Neural cell (in vitro differentiated cells): ENCODE results near the gene PDE7B. TPM values are rescaled to one million over a fixed set of nuclear protein-coding genes. Genes with fewer than 3 reads are reported as not detected.
"Not testable (repeated sequence)": the region's sequence is repeated elsewhere in the genome, so short reads cannot be mapped to it uniquely, and the experiment has no call there.

Experiments
- H2AFZ ChIP-seq: fragments of 200-600, 300-800 bp; sonication (generic), shearing (Covaris generic); 2 replicates; pipeline ENCODE4 v1.6.0; 2014; ENCODE audit warnings: low read depth, mild to moderate bottlenecking, antibody characterized with exemption, low read length, moderate library complexity
- H3F3A ChIP-seq: fragments of 200-600 bp; shearing (Covaris generic); 2 replicates; pipeline ENCODE4 v1.6.1; 2016; ENCODE audit warnings: mild to moderate bottlenecking, moderate library complexity, mixed read lengths, antibody characterized with exemption, low read length; ENCODE audit not compliant: insufficient read depth, poor library complexity, severe bottlenecking
- H3K27ac ChIP-seq: fragments of 200-600, 300-800 bp; sonication (generic), shearing (Covaris generic); 2 replicates; pipeline ENCODE4 v1.5.1; 2014; ENCODE audit warnings: mild to moderate bottlenecking, low read length, moderate library complexity
- H3K27me3 ChIP-seq: fragments of 300-800, 200-600 bp; sonication (generic), shearing (Covaris generic); 2 replicates; pipeline ENCODE4 v1.6.0; 2014; ENCODE audit warnings: mild to moderate bottlenecking, low read depth, low read length, moderate library complexity; ENCODE audit not compliant: insufficient read depth
- H3K36me3 ChIP-seq: fragments of 300-800, 200-600 bp; sonication (generic), shearing (Covaris generic); 2 replicates; pipeline ENCODE4 v1.5.1; 2014; ENCODE audit warnings: mild to moderate bottlenecking, antibody characterized with exemption, low read length, moderate library complexity; ENCODE audit not compliant: insufficient read depth
- H3K4me2 ChIP-seq: fragments of 300-800, 200-600 bp; sonication (generic), shearing (Covaris generic); 2 replicates; pipeline ENCODE4 v1.6.0; 2014; ENCODE audit warnings: mild to moderate bottlenecking, low read length
- H3K4me3 ChIP-seq: fragments of 300-800, 200-600 bp; sonication (generic), shearing (Covaris generic); 2 replicates; pipeline ENCODE4 v1.5.1; 2014; ENCODE audit warnings: mild to moderate bottlenecking, low read length, moderate library complexity
- H3K79me2 ChIP-seq: fragments of 200-600 bp; shearing (Covaris generic); replicated peaks from 2 replicates; pipeline ENCODE4 v1.6.0; 2014; ENCODE audit warnings: mild to moderate bottlenecking, low read length, moderate library complexity; ENCODE audit not compliant: insufficient read depth
- H3K9ac ChIP-seq: fragments of 300-800, 200-600 bp; sonication (generic), shearing (Covaris generic); 2 replicates; pipeline ENCODE4 v1.6.1; 2016; ENCODE audit warnings: mild to moderate bottlenecking, low read length, mixed read lengths
- H3K9me2 ChIP-seq: fragments of 200-600 bp; shearing (Covaris generic); 2 replicates; pipeline ENCODE4 v1.6.1; 2016; ENCODE audit warnings: mild to moderate bottlenecking, low read length, mixed read lengths; ENCODE audit not compliant: insufficient read depth
- H3K9me3 ChIP-seq: fragments of 200-600, 300-800 bp; sonication (generic), shearing (Covaris generic); 2 replicates; pipeline ENCODE4 v1.6.1; 2016; ENCODE audit warnings: mild to moderate bottlenecking, mixed run types, low read length, moderate library complexity, mixed read lengths
- H4K20me1 ChIP-seq: fragments of 200-600 bp; shearing (Covaris generic); 2 replicates; pipeline ENCODE4 v1.6.1; 2016; ENCODE audit warnings: mild to moderate bottlenecking, mixed run types; ENCODE audit not compliant: insufficient read depth
- EP300 ChIP-seq: fragments of 450-650 bp; conservative IDR thresholded peaks from 2 replicates; pipeline ENCODE4 v1.6.1; 2014; ENCODE audit warnings: antibody characterized with exemption, mild to moderate bottlenecking, moderate library complexity; ENCODE audit not compliant: poor library complexity, severe bottlenecking
- MXI1 ChIP-seq: fragments of 450-650 bp; conservative IDR thresholded peaks from 2 replicates; pipeline ENCODE4 v1.6.1; 2014; ENCODE audit warnings: antibody characterized with exemption, mild to moderate bottlenecking; ENCODE audit not compliant: poor library complexity, severe bottlenecking
- POLR2AphosphoS5 ChIP-seq: IDR thresholded peaks from 2 replicates; pipeline ENCODE4 v1.6.1; 2012
- REST ChIP-seq: IDR thresholded peaks from 2 replicates; pipeline ENCODE4 v1.6.1; 2012; ENCODE audit warnings: borderline replicate concordance
- SMC3 ChIP-seq: fragments of 450-650 bp; conservative IDR thresholded peaks from 2 replicates; pipeline ENCODE4 v1.6.1; 2014; ENCODE audit warnings: antibody characterized with exemption, mild to moderate bottlenecking, moderate library complexity; ENCODE audit not compliant: poor library complexity
- polyA plus RNA-seq: library from polyadenylated mRNA; depleted of rRNA; stranded (reverse); fragments of >200 nt; gene quantifications from 2 replicates; pipeline ENCODE4 v1.2.3, GENCODE V29; 2014

PDE7B gene
- polyA plus RNA-seq, 1 donor from 2014 or later, result 5.9 TPM

GRCh38 chr6:136137008-136137692 is 285.6 kb downstream of the PDE7B start:
- Histone ChIP-seq H2AFZ (no peak overlapping the region), H3K9me3 (no peaks in the 10 kb centered on the region), H3K27ac (no peak overlapping the region), H3K9me2 (no peaks in the 10 kb centered on the region), H3K27me3 (no peaks in the 10 kb centered on the region), H3F3A (no peaks in the 10 kb centered on the region), H3K4me3 (no peak overlapping the region), H4K20me1 (no peaks in the 10 kb centered on the region), H3K79me2 (no peaks in the 10 kb centered on the region), H3K9ac (no peak overlapping the region), H3K4me2 (no peak overlapping the region), H3K36me3 (no peaks in the 10 kb centered on the region)
- TF ChIP-seq REST, result no peak

GRCh38 chr6:136137739-136138402 is 286.4 kb downstream of the PDE7B start:
- Histone ChIP-seq H4K20me1 (no peaks in the 10 kb centered on the region), H3K27me3 (no peaks in the 10 kb centered on the region), H3K79me2 (no peaks in the 10 kb centered on the region), H3K9ac (no peak overlapping the region), H3K9me3 (no peaks in the 10 kb centered on the region), H3K27ac (no peak overlapping the region), H3K9me2 (no peaks in the 10 kb centered on the region), H3K4me3 (no peak overlapping the region), H3F3A (no peaks in the 10 kb centered on the region), H3K4me2 (no peak overlapping the region), H3K36me3 (no peaks in the 10 kb centered on the region), H2AFZ (no peak overlapping the region)
- TF ChIP-seq MXI1, result no peak

- not testable (repeated sequence) for H3K36me3 ChIP-seq, H3K9me3 ChIP-seq, H3K4me2 ChIP-seq, H3K9me2 ChIP-seq, H4K20me1 ChIP-seq, H3K4me3 ChIP-seq, H3K27me3 ChIP-seq, H3F3A ChIP-seq, H3K9ac ChIP-seq, H3K79me2 ChIP-seq, H2AFZ ChIP-seq, H3K27ac ChIP-seq
Measured at GRCh38 chr6:136139111-136139510, 287.6 kb downstream of the PDE7B start.

GRCh38 chr6:136144251-136145023 is 292.9 kb downstream of the PDE7B start:
- no peaks in the 10 kb centered on the region for H3K79me2 ChIP-seq
- H3K4me2 ChIP-seq, result no peak overlapping the region
- no peak overlapping the region for H3K9ac ChIP-seq
- H3K36me3 ChIP-seq, result no peaks in the 10 kb centered on the region
- H3K27ac ChIP-seq, result no peak overlapping the region
- H3K9me3 ChIP-seq, result no peaks in the 10 kb centered on the region
- H3K9me2 ChIP-seq, result no peaks in the 10 kb centered on the region
- H3K4me3 ChIP-seq, result no peak overlapping the region
- TF ChIP-seq POLR2AphosphoS5 (no peak), SMC3 (no peak), EP300 (no peak)
- no peaks in the 10 kb centered on the region for H3K27me3 ChIP-seq
- H3F3A ChIP-seq, result no peaks in the 10 kb centered on the region
- H4K20me1 ChIP-seq, result no peaks in the 10 kb centered on the region
- no peak overlapping the region for H2AFZ ChIP-seq
